A673 (cell line): Measurements from ENCODE around the gene SLC66A1.

Source experiments
- CTCF ChIP-seq: fragments of 300-800, 200-600 bp; sonication (generic); conservative IDR thresholded peaks from 2 replicates; pipeline ENCODE4 v1.5.1; 2017; ENCODE audit warnings: low read depth, mild to moderate bottlenecking, antibody characterized with exemption, low read length, moderate library complexity, mixed read lengths
- EZH2 ChIP-seq: fragments of 200-600 bp; sonication (generic); IDR thresholded peaks from 2 replicates; pipeline ENCODE4 v1.6.1; 2017; ENCODE audit warnings: borderline replicate concordance, low read depth, mild to moderate bottlenecking, mixed read lengths, antibody characterized with exemption, low read length; ENCODE audit not compliant: poor library complexity, severe bottlenecking

- TF ChIP-seq CTCF = no peak
- TF ChIP-seq EZH2 = no peak
Measured at GRCh38 chr1:19329188-19329587, 17.1 kb downstream of the SLC66A1 start.
